Measurements from ENCODE around the gene KRTAP1-3. TPM values are rescaled to one million over a fixed set of nuclear protein-coding genes. Genes with fewer than 3 reads are reported as not detected.
A peak's percentile ranks its signal among the peaks of the same experiment; 100 is the strongest.
"Not testable (repeated sequence)": the region's sequence is repeated elsewhere in the genome, so short reads cannot be mapped to it uniquely, and the experiment has no call there.

The KRTAP1-3 gene
- polyA plus RNA-seq, 1 donor = not detected

GRCh38 chr17:41009301-41009760 is 25.3 kb downstream of the KRTAP1-3 start:
- Histone ChIP-seq H3K4me3 (ENCODE audit: low read length) (no peak overlapping the region), H3K27ac (ENCODE audit: low read length) (no peak overlapping the region), H3K4me1 (ENCODE audit: control insufficient read depth, insufficient read depth, low read length) (no peaks in the 10 kb centered on the region), H3K9me3 (ENCODE audit: control insufficient read depth, low read depth, low read length) (no peaks in the 10 kb centered on the region), H3K36me3 (ENCODE audit: control insufficient read depth, insufficient read depth, low read length) (no peaks in the 10 kb centered on the region), H3K27me3 (ENCODE audit: control insufficient read depth, insufficient read depth, low read length) (peaks cover 2% of the 10 kb centered on the region)
- DNase-seq = no peak
- 75% methylated on average over 1 of the region's 4 CpGs for WGBS (ENCODE audit: insufficient coverage, low lambda C conversion rate)

GRCh38 chr17:41008811-41009210 is 25.9 kb downstream of the KRTAP1-3 start, which contains the start of gene KRTAP3-1:
Gene KRTAP3-1 (minus strand): TSS chr17:41009128. CDS start chr17:41009074, 54 bp downstream.
- peak in 1 of 2 donors; percentile 7 for DNase-seq
- H3K36me3 ChIP-seq (ENCODE audit: control insufficient read depth, insufficient read depth, low read length) = no peaks in the 10 kb centered on the region
- peaks cover 2% of the 10 kb centered on the region for H3K27me3 ChIP-seq (ENCODE audit: control insufficient read depth, insufficient read depth, low read length)
- no peaks in the 10 kb centered on the region for H3K9me3 ChIP-seq (ENCODE audit: control insufficient read depth, low read depth, low read length)
- no peak within 1 kb of the TSS for H3K27ac ChIP-seq (ENCODE audit: low read length)
- no peak within 1 kb of the TSS for H3K4me3 ChIP-seq (ENCODE audit: low read length)
- H3K4me1 ChIP-seq (ENCODE audit: control insufficient read depth, insufficient read depth, low read length) = no peaks in the 10 kb centered on the region
- WGBS (ENCODE audit: insufficient coverage, low lambda C conversion rate) = 83% methylated on average over 2 of the region's 8 CpGs

GRCh38 chr17:41004397-41004796 is 30.3 kb downstream of the KRTAP1-3 start:
- H3K4me3 ChIP-seq (ENCODE audit: low read length) = no peak overlapping the region
- no CpG with 5 or more reads among the region's 3 CpGs for WGBS (ENCODE audit: insufficient coverage, low lambda C conversion rate)
- no peaks in the 10 kb centered on the region for H3K9me3 ChIP-seq (ENCODE audit: control insufficient read depth, low read depth, low read length)
- no peaks in the 10 kb centered on the region for H3K4me1 ChIP-seq (ENCODE audit: control insufficient read depth, insufficient read depth, low read length)
- no peak overlapping the region for H3K27ac ChIP-seq (ENCODE audit: low read length)
- H3K27me3 ChIP-seq (ENCODE audit: control insufficient read depth, insufficient read depth, low read length) = peaks cover 2% of the 10 kb centered on the region
- H3K36me3 ChIP-seq (ENCODE audit: control insufficient read depth, insufficient read depth, low read length) = no peaks in the 10 kb centered on the region
- no peak for DNase-seq

- WGBS (ENCODE audit: insufficient coverage, low lambda C conversion rate) = 73% methylated on average over 3 of the region's 4 CpGs
- no peak overlapping the region for H3K4me3 ChIP-seq (ENCODE audit: low read length)
- no peak overlapping the region for H3K27ac ChIP-seq (ENCODE audit: low read length)
- no peaks in the 10 kb centered on the region for H3K4me1 ChIP-seq (ENCODE audit: control insufficient read depth, insufficient read depth, low read length)
- H3K36me3 ChIP-seq (ENCODE audit: control insufficient read depth, insufficient read depth, low read length) = no peaks in the 10 kb centered on the region
- H3K27me3 ChIP-seq (ENCODE audit: control insufficient read depth, insufficient read depth, low read length) = peaks cover 2% of the 10 kb centered on the region
- DNase-seq = no peak
- no peaks in the 10 kb centered on the region for H3K9me3 ChIP-seq (ENCODE audit: control insufficient read depth, low read depth, low read length)
Measured at GRCh38 chr17:41003926-41004325, 30.7 kb downstream of the KRTAP1-3 start.

DNA sequence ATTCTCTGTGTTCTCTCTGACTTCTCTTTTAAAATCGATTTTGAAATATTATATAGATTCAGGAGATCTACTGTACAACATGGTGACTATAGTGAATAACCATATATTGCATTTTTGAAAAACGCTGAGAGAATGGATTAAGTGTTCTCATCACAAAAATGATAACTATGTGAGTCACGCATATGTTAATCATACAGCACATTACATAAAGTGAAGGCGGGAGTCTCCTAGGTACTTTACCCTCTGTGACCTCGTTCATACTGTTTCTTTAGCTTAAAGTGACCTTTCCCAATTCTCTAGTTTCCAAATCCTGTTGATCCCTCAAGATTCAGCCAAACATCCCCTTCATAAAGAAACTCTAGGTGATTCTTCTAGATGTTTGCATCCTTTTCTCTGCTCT is 31.9 kb downstream of the KRTAP1-3 start:
- Histone ChIP-seq H3K27ac (ENCODE audit: low read length) (no peak overlapping the region), H3K27me3 (ENCODE audit: control insufficient read depth, insufficient read depth, low read length) (no peaks in the 10 kb centered on the region), H3K9me3 (ENCODE audit: control insufficient read depth, low read depth, low read length) (no peaks in the 10 kb centered on the region), H3K36me3 (ENCODE audit: control insufficient read depth, insufficient read depth, low read length) (no peaks in the 10 kb centered on the region), H3K4me1 (ENCODE audit: control insufficient read depth, insufficient read depth, low read length) (no peaks in the 10 kb centered on the region), H3K4me3 (ENCODE audit: low read length) (no peak overlapping the region)
- DNase-seq = no peak
- no CpG with 5 or more reads among the region's 5 CpGs for WGBS (ENCODE audit: insufficient coverage, low lambda C conversion rate)

DNA sequence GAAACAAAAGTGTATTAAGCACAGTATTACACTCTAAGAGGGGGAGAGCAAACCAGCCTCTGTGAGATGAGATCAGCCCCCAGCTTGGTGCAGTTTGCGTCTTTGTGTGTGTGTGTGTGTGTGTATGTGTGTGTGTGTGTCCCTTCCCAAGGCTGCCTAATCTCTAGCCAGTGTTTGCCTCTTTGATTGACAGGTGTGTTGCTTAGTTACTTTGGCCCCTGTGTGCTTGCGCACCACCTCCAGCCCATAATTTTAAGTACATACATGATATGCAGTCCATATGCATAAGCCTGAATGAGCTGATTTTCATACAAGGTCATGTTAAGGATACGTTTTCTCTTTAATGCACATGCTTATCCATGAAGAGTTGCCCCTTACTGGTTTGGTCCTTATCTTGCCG is 32.9 kb downstream of the KRTAP1-3 start:
- no peaks in the 10 kb centered on the region for H3K4me1 ChIP-seq (ENCODE audit: control insufficient read depth, insufficient read depth, low read length)
- DNase-seq = no peak
- WGBS (ENCODE audit: insufficient coverage, low lambda C conversion rate) = no CpG with 5 or more reads among the region's 4 CpGs
- H3K9me3 ChIP-seq (ENCODE audit: control insufficient read depth, low read depth, low read length) = no peaks in the 10 kb centered on the region
- no peak overlapping the region for H3K27ac ChIP-seq (ENCODE audit: low read length)
- no peaks in the 10 kb centered on the region for H3K36me3 ChIP-seq (ENCODE audit: control insufficient read depth, insufficient read depth, low read length)
- H3K4me3 ChIP-seq (ENCODE audit: low read length) = no peak overlapping the region
- peaks cover 5% of the 10 kb centered on the region for H3K27me3 ChIP-seq (ENCODE audit: control insufficient read depth, insufficient read depth, low read length)

GRCh38 chr17:40999563-40999962 is 35.1 kb downstream of the KRTAP1-3 start, which contains the start of gene KRTAP3-2:
Gene KRTAP3-2 (minus strand): TSS chr17:40999906. CDS start chr17:40999853, 53 bp downstream.
- DNase-seq; H3K4me3 ChIP-seq (ENCODE audit: low read length); H3K27me3 ChIP-seq (ENCODE audit: control insufficient read depth, insufficient read depth, low read length); H3K9me3 ChIP-seq (ENCODE audit: control insufficient read depth, low read depth, low read length); H3K36me3 ChIP-seq (ENCODE audit: control insufficient read depth, insufficient read depth, low read length); H3K4me1 ChIP-seq (ENCODE audit: control insufficient read depth, insufficient read depth, low read length); H3K27ac ChIP-seq (ENCODE audit: low read length): not testable (repeated sequence)
- no CpG with 5 or more reads among the region's 6 CpGs for WGBS (ENCODE audit: insufficient coverage, low lambda C conversion rate)

DNA sequence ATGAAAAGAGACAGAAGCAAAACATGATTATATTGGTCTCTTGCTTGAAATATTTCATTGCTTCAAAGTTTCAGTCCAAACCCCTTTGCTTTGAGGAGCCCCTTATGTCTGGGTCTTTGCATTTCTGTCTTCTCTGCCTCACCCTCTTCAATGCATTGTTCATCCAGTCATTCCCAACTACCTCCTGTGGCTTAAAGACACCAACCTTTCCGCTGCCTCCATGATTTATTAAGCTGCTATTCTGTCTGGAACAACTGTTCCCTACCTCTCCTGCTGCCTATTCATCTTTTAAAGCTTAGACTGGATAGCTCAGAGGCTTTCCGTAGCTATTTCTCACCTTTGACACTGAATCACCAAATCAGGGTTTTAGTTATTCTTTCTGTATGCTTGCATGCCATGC is 37.3 kb downstream of the KRTAP1-3 start:
- 94% methylated on average over 2 of the region's 2 CpGs for WGBS (ENCODE audit: insufficient coverage, low lambda C conversion rate)
- Histone ChIP-seq H3K9me3 (ENCODE audit: control insufficient read depth, low read depth, low read length) (no peaks in the 10 kb centered on the region), H3K4me3 (ENCODE audit: low read length) (no peak overlapping the region), H3K27me3 (ENCODE audit: control insufficient read depth, insufficient read depth, low read length) (peaks cover 5% of the 10 kb centered on the region), H3K36me3 (ENCODE audit: control insufficient read depth, insufficient read depth, low read length) (no peaks in the 10 kb centered on the region), H3K4me1 (ENCODE audit: control insufficient read depth, insufficient read depth, low read length) (no peaks in the 10 kb centered on the region), H3K27ac (ENCODE audit: low read length) (no peak overlapping the region)
- DNase-seq = no peak

DNA sequence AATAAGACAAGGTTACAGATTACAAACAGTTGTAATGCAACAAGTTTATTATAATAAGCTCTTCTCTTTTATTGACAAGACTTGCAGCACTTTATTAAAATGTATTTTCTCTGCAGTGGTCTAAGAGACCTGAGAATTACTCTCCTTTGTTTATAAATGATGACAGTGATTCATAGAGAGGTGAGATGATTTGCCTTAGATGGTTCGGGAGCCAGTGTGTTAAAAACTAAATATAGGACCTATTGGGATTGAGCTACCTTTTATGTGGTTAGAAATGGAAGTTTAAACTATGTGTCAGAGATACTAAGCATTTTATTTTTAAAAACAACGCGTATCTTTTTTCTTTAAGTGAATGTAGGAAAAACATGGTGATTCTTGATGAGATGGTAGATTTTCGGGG is 37.8 kb downstream of the KRTAP1-3 start:
- H3K4me3 ChIP-seq (ENCODE audit: low read length) = no peak overlapping the region
- 95% methylated on average over 3 of the region's 4 CpGs for WGBS (ENCODE audit: insufficient coverage, low lambda C conversion rate)
- H3K27ac ChIP-seq (ENCODE audit: low read length) = no peak overlapping the region
- no peaks in the 10 kb centered on the region for H3K9me3 ChIP-seq (ENCODE audit: control insufficient read depth, low read depth, low read length)
- H3K36me3 ChIP-seq (ENCODE audit: control insufficient read depth, insufficient read depth, low read length) = no peaks in the 10 kb centered on the region
- no peaks in the 10 kb centered on the region for H3K4me1 ChIP-seq (ENCODE audit: control insufficient read depth, insufficient read depth, low read length)
- no peak for DNase-seq
- peaks cover 5% of the 10 kb centered on the region for H3K27me3 ChIP-seq (ENCODE audit: control insufficient read depth, insufficient read depth, low read length)

- Histone ChIP-seq H3K27me3 (ENCODE audit: control insufficient read depth, insufficient read depth, low read length) (peaks cover 5% of the 10 kb centered on the region), H3K4me3 (ENCODE audit: low read length) (no peak overlapping the region), H3K27ac (ENCODE audit: low read length) (no peak overlapping the region), H3K4me1 (ENCODE audit: control insufficient read depth, insufficient read depth, low read length) (no peaks in the 10 kb centered on the region), H3K36me3 (ENCODE audit: control insufficient read depth, insufficient read depth, low read length) (no peaks in the 10 kb centered on the region), H3K9me3 (ENCODE audit: control insufficient read depth, low read depth, low read length) (no peaks in the 10 kb centered on the region)
- WGBS (ENCODE audit: insufficient coverage, low lambda C conversion rate) = no CpG with 5 or more reads among the region's 1 CpG
- no peak for DNase-seq
Measured at GRCh38 chr17:40995116-40995515, 39.6 kb downstream of the KRTAP1-3 start.

DNA sequence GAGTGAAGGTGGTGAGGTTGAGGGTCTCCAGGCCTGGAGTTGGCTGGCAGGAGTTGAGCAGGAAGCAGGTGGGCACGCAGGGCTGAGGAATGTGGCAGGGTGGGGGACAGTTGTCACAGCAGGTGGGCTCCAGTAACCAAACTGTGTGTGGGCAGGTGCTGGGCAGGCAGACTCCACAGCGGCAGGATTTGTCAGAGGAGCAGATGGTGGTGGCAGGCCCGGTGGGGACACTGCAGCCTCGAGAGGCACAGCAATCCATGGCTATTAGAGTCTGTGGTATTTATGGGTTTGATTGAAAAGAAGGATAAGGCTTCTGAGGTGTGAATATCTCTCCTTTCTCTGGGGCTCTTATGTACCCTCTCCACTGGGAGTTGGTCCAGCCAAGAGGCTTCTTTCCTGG is 40.8 kb downstream of the KRTAP1-3 start, which contains the start of gene KRTAP3-3:
TSS of gene KRTAP3-3 (minus strand) at position 326 of the 400 bp plus-strand sequence. CDS start at position 259, 67 bp downstream.
- no CpG with 5 or more reads among the region's 4 CpGs for WGBS (ENCODE audit: insufficient coverage, low lambda C conversion rate)
- no peaks in the 10 kb centered on the region for H3K36me3 ChIP-seq (ENCODE audit: control insufficient read depth, insufficient read depth, low read length)
- no peak within 1 kb of the TSS for H3K4me3 ChIP-seq (ENCODE audit: low read length)
- no peak within 1 kb of the TSS for H3K27ac ChIP-seq (ENCODE audit: low read length)
- no peak for DNase-seq
- no peaks in the 10 kb centered on the region for H3K9me3 ChIP-seq (ENCODE audit: control insufficient read depth, low read depth, low read length)
- peaks cover 5% of the 10 kb centered on the region for H3K27me3 ChIP-seq (ENCODE audit: control insufficient read depth, insufficient read depth, low read length)
- no peaks in the 10 kb centered on the region for H3K4me1 ChIP-seq (ENCODE audit: control insufficient read depth, insufficient read depth, low read length)
